NCI-H1694 treated with DMSO at 0.1 percent for 48 hours (cell line): ENCODE measurements around the gene MACROH2A1.

Source experiments
- DNase-seq: peaks from one replicate; lab custom pipeline; 2025; lab: John Stamatoyannopoulos, UW

The MACROH2A1 gene

GRCh38 chr5:135353952-135354721 is 44.9 kb downstream of the MACROH2A1 start:
- DNase-seq, result no peak

DNA sequence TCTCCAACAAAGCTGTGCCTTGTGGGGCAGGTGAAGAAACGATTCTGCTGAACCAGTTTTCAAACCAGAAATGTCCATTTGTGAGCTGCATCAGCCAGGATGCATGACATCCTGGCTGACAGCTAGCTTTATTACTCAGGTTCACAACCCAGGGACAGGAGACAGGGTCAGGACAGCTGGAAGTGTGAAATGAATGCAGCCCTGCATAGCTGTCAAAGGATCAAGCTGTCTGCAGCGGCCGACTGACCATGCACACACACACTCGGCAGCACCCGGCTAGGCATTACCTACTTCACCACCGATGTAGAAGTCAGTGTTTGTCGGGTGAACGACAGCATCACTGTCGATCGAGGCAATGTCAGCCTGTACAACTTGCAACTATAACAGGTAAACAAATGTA is 48.5 kb downstream of the MACROH2A1 start:
- DNase-seq, result no peak

- DNase-seq, result no peak
Measured at GRCh38 chr5:135349886-135350285, 49.1 kb downstream of the MACROH2A1 start.

DNA sequence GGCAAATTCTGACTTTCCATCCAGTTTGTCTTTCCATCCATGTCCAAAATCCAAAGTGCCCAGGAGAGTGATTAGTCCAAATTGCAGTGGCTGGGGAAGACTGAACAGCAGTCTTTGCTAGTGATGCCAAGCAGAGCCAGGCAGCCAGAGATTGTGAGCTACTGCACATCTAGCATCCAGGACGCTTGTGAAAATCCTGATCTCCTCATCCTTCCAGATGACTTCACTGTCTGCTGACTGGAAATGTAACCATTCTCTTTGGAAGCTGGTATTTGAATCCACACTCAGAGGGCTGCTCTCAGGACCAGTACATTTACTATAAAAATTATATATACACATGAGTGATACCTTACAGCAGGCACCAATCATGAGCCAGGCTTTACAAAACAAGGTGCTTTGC is 49.6 kb downstream of the MACROH2A1 start:
- DNase-seq, result no peak

DNA sequence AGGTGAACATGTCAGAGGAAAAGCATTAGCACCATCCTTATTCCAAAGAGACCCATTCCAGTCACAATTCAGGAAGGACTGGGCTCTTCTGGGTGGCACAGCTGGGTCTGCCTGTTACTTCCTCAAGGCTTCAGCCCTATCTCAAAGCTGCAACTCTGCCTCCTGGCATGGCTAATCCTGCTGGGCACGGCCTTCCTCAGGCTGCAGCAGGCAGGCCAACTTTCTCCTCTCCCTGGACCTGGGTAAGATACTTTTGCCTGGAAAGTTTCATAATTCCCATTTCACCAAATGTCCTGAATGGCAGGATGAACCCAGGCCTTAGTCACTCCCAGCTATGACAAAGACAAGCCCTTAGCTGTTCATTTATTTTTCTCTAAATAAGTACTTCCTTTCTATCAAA is 50.1 kb downstream of the MACROH2A1 start:
- no peak for DNase-seq

DNA sequence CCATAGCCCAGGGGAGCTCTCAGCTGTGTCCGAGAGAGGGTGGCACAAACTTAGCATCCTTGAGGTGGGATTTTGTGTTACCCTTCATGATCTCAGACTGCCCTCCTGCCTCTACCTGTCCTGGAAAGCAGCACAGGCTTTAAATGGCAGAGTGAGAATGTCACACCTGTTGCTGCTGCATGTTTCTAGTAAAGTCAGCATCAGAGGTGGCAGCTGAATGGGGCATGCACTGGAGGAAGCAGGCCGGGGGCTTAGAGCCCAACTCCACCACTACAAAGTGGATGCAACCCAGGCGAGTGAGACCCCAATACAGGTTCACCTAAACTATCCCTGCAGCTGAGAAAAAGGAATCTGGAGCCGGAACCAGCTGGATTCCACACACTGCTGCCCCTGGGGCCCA is 51.6 kb downstream of the MACROH2A1 start:
- DNase-seq, result no peak

GRCh38 chr5:135345956-135346731 is 52.9 kb downstream of the MACROH2A1 start:
- DNase-seq, result no peak

GRCh38 chr5:135344349-135344748 is 54.7 kb downstream of the MACROH2A1 start:
- DNase-seq, result no peak

DNA sequence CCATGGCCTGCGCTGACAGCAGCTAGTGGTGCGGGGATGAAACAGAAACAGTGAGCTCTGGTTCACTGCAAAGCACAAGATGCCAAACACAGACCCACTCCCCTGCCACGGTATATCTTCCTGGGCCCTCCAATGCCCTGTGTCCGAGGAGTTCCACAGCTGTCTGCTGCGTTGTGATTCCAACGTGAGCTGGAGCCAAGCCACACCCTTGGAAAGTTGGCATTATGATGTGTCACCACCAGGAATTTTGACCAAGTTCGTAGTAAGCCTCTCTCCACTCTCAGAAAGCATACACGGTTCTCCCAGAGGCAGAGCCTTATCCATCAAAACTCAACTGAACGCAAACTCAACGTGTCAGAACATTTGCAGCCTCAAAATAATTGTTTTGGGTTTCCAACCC is 55.6 kb downstream of the MACROH2A1 start:
- DNase-seq, result no peak

DNA sequence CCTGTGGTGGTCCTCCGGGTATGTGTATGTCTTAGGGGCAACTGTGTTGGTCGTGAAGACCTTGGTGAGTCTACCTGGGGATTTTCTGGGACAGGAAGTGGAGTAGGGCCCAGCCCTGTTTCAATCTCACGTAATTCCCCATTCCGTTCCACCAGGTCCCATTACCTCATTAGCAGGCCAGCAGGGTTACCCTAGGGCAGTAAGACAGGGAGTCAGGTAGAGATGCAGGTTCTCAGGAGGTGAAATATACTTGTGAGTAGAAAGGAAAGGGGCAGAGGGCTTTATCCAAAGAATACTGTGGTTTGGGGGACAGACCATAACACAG is 56.5 kb downstream of the MACROH2A1 start:
- no peak for DNase-seq

DNA sequence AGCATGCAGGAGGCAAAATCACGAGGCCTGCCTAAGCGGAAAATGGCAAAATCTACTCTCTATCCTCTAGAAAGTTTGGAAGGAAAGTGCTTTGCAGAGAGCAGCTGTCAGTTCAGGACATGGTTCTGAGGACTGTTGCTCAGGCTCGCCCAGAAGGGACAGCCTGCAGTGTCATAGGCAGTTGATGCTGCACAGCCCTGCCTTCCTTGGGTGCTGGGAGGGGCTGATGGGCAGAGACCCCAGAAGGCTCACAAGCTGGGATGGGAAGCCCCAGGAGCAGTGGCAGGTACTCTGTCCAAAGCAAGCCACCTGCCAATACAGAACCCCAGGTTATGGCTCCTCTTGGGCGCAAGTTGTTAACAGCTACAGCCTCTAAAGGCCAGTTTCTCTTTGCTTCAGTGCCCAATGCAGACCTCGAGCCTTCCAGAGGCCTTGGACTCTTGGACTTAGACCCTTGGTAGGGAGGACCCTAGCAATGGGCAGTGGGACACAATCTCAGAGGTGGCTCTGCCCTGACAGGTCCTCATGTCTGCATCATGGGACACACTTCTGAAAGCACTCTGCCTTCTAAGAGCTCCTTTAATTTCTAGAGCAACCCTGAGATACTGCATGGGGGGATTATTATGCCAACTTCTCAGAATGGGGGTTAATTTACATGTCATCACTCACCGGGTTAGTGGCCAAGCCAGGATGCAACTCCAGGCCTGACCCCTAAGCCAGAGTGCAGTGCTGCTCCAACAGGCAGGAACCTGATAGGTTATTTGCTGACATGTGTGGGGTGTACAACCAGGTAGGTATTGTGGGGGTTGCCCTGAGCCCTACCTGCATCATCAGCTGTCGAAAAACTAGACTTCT is 57.1 kb downstream of the MACROH2A1 start:
- DNase-seq, result no peak

- no peak for DNase-seq
Measured at GRCh38 chr5:135341016-135341666, 57.9 kb downstream of the MACROH2A1 start.

DNA sequence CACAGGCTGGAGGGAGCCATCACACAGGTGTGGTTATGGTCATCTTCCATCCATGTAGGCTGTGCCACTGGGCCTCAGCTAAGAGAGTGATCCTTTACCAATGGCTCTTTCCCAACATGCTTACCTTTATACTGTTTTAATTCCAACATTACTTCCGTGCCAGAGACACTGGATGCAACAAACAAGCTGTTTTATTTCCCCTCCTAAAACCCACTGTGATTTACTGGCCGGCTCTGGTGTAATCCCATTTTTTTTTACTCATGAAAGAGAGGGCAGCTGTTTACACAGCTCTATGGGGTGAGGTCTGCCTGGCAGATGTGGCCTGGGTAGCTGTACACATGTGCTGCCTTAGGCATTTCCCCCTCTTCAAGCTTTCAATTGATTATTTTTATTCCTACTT is 58.5 kb downstream of the MACROH2A1 start:
- DNase-seq, result no peak

- no peak for DNase-seq
Measured at GRCh38 chr5:135339623-135340022, 59.4 kb downstream of the MACROH2A1 start.

GRCh38 chr5:135339189-135339588 is 59.8 kb downstream of the MACROH2A1 start:
- DNase-seq, result no peak

DNA sequence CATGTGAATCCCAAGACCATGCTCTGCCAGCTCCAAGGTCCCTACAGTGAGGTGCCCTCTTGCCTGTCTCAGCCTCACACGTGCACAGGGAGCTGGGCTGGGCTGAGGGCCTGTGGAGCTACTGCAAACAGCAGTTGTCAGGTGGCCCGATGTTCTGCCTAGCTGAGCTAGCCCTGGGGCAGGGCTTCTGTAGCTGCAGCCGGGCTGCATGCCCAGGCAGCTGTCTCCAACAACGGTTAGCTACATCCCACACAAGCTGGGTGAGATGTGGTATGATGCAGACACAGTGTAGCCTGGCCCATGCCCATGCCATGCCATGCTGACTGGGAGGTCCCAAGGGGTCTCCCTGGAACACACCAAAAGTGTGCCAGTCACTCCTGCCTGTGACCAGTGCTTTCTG is 62.0 kb downstream of the MACROH2A1 start:
- DNase-seq, result peak; percentile 72

- DNase-seq, result peak; percentile 14
Measured at GRCh38 chr5:135335031-135335828, 63.8 kb downstream of the MACROH2A1 start.

DNA sequence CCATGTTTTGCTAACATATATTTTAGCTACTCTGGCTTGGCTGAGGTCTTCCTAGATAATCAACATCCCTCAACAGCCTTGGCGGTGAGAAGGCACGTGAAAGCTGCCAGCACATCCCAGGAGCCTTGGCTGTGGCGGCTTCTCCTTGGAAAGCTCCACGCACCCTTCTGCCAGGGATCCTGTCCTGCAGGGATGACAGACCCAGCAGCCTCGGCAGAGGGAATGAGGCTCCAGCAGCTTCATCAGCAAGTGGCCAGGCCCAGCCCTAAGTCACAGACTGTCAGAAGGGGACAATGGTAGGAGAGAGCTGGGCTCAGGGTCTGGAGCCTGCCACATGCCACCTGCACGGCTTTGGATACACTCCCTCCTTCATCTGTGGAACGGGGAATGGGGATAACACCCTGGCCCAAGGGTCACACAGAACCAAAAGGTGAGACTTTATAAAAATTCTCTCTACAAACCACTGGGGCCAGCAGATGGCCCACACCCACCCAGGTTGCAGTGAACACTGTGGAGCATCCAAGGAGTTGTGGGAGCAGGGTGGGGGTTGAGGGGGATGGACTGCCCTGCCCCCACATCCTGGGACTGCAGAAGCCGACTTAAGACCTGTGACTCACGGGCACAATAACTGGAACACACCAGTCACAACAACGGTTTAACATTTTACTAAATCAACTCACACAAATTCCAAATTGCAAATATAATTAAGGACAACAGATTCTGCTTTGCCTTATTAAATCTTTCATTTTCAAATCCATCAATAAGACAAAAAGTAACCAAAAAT is 65.1 kb downstream of the MACROH2A1 start:
- no peak for DNase-seq

DNA sequence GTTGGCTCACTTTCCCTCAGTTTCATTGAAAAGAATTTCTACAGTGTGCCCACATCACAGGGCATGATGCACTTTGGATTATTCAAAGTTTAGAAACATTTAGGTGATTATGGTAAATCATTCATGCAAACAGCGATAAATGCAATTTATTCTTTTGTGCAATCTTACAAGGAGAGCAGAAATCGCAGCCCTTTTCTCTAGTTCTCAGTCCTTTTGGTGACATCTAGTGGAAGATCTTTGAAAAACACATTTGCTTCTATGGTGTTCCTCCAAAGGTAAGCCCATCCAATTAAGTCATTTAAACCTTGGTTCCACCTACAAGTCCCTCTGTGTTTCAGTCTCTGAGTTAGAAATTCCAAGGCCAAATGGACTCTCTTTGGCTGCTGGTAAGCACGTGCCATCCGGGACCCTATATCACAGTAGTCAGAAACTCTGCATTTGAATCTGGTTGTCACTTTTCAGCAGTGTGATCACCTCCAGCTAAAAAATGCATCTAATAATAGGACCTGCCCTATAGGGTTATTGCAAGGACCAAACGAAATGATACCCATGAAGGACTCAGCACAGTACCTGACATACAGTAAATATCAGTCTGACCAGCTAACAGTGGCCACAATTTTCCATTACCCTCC is 66.4 kb downstream of the MACROH2A1 start:
- DNase-seq, result peak; percentile 38

DNA sequence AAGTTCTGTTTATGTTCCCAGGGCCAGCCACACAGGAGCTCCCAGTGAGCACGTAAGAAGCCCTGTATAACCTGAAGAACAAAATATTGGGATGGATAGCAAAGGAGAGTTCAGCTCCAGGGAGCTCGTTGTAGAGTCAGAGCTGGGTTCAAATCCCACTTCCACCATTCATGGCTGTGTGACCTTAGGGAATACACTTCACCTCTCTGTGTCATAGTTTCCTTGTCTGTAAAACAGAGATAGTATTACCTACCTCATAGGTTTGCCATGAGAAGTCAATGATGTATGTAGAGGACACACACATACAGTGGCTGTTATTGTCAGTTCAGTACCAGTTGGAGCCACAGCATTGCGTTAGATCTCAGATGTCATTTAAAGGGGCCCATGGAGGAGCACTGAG is 67.4 kb downstream of the MACROH2A1 start:
- DNase-seq, result no peak
